ENCODE results near the gene DUSP22.

DUSP22 gene

DNA sequence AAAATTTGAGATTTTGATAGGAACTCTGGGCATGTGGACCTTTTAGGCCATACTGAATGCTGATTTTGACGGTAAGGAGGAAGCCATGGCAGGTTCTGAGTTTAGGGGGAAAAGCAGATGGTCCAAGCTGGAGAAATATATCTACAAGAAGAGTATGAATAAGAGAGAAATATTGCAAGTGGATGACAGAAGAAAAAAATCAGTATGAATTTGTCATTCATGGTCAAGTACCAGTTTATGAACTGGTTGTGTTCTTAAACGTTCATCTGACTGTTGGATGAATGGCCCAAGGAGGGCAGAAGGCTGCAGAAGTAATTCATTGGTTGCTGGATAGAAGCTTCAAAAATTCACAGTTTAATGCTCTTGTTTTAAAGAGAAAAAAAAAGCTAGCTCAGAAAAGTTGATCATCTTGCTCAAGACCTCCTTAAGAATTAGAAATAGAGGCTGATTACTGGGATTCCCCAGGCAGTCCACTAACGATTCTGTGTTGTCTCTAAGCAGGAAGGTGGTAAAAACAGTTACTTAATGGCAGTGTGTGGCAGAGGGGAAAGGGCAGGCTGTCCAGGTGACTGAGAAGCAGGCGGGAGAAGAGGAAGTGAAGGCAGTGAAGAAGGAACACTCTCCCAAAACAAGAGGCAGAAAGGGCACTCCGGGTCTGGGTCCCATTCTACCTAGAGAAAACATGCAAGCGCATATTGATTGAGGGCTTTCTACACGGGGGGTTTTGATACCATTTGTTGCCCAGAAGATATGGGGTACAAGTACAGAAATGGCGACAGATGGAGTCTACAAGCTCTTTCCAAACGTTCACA is 2.0 kb upstream of the DUSP22 start:
- Histone ChIP-seq H4K8ac (ENCODE audit: low read depth, low read length) (no peak overlapping the region), H2BK15ac (replicated peaks; ENCODE audit: low read depth) (no peak overlapping the region), H3K4me1 (ENCODE audit: control insufficient read depth, low read depth, low read length) (no peaks in the 10 kb centered on the region), H3K4ac (ENCODE audit: low read depth, low read length) (no peak overlapping the region), H3K36me3 (ENCODE audit: control insufficient read depth, insufficient read depth, low read length) (no peaks in the 10 kb centered on the region), H2AK5ac (ENCODE audit: low read length) (no peak overlapping the region), H3K4me3 (ENCODE audit: low read length) (peak overlapping the region; percentile 5), H2BK5ac (ENCODE audit: low read length) (no peak overlapping the region), H3K18ac (ENCODE audit: low read length) (no peak overlapping the region), H3K79me1 (ENCODE audit: low read length) (peaks cover 2% of the 10 kb centered on the region), H4K5ac (ENCODE audit: low read length) (no peak overlapping the region), H3K27ac (ENCODE audit: low read depth, low read length) (no peak overlapping the region), H3K23ac (ENCODE audit: low read length) (no peak overlapping the region), H3K27me3 (ENCODE audit: insufficient read depth, low read length, poor library complexity) (no peaks in the 10 kb centered on the region), H2BK120ac (ENCODE audit: low read depth, low read length) (no peak overlapping the region), H3K4me2 (ENCODE audit: low read length) (no peak overlapping the region), H3K79me2 (ENCODE audit: control insufficient read depth, insufficient read depth, low read length) (no peaks in the 10 kb centered on the region), H3K9ac (ENCODE audit: low read length) (no peak overlapping the region), H3K56ac (ENCODE audit: low read length) (no peak overlapping the region)
- no CpG with 5 or more reads among the region's 9 CpGs for WGBS (ENCODE audit: extremely low coverage, insufficient coverage, low lambda C conversion rate)
- DNase-seq = no peak

DNA sequence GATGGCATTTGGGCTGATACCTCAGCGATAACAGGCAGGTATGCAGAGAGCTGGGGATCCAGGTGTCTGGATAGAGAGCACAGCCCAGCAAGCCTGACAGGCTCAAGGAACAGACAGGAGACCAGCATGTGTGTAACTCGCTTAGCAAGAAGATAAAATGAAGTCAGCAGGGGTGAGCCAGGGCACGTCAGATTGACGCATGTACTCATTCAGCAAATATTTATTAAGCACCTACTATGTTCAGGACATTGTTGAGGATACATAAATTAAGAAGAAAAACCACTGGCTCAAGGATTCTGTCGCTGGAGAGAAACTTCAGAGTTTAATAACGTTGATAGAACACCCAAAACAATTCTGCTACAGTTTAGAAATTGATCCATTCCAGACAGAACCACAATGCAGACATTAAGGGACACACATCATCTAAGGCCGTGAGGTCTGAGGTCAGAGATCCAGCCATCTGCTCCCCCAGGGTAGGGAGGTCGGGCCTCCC is 1.0 kb upstream of the DUSP22 start:
- Histone ChIP-seq H3K18ac (ENCODE audit: low read length) (no peak overlapping the region), H2BK5ac (ENCODE audit: low read length) (no peak overlapping the region), H3K4ac (ENCODE audit: low read depth, low read length) (peak overlapping the region; percentile 64), H2BK15ac (replicated peaks; ENCODE audit: low read depth) (no peak overlapping the region), H3K27ac (ENCODE audit: low read depth, low read length) (peak overlapping the region; percentile 52), H3K4me3 (ENCODE audit: low read length) (no peak overlapping the region), H2BK120ac (ENCODE audit: low read depth, low read length) (no peak overlapping the region), H4K5ac (ENCODE audit: low read length) (no peak overlapping the region), H3K4me1 (ENCODE audit: control insufficient read depth, low read depth, low read length) (no peaks in the 10 kb centered on the region), H3K36me3 (ENCODE audit: control insufficient read depth, insufficient read depth, low read length) (no peaks in the 10 kb centered on the region), H3K56ac (ENCODE audit: low read length) (peak overlapping the region; percentile 83), H2AK5ac (ENCODE audit: low read length) (no peak overlapping the region), H4K8ac (ENCODE audit: low read depth, low read length) (peak overlapping the region; percentile 89), H3K79me1 (ENCODE audit: low read length) (peaks cover 3% of the 10 kb centered on the region), H3K4me2 (ENCODE audit: low read length) (peak overlapping the region; percentile 50), H3K27me3 (ENCODE audit: insufficient read depth, low read length, poor library complexity) (no peaks in the 10 kb centered on the region), H3K79me2 (ENCODE audit: control insufficient read depth, insufficient read depth, low read length) (no peaks in the 10 kb centered on the region), H3K23ac (ENCODE audit: low read length) (no peak overlapping the region), H3K9ac (ENCODE audit: low read length) (peak overlapping the region; percentile 79)
- no CpG with 5 or more reads among the region's 8 CpGs for WGBS (ENCODE audit: extremely low coverage, insufficient coverage, low lambda C conversion rate)
- DNase-seq = peak; percentile 28

DNA sequence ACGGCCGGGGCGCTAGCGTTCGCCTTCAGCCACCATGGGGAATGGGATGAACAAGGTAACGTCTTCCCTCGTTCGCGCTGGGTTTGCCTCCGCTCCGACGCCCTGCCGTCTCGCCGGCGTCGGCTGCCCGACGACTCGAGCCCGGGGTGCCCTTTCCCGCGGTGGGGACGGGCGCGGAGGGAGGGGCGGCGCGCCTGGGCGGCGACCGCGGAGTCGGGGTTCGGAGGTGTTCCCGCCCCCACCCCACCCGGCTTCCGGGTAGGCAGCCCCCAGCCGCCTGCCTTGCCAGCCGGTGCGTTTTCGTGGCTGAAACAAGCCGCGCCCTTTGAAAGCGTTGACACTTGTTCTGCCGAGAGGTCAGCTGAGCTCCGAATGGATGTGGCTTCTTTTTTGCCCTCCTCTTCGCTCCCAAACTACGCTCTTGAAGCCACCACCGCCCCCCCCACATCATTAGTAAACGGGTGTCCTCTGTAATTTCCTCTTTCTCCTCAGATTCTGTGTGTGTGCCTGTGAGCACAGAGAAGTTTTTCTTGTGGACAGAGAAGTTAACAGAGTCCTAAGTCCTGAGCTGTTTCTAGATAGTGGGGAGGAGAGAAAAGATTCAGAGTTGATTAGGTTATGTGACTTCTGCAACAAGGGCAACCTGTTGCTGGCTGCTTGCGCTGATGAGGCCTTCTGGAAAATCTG is 362 bp downstream of the DUSP22 start:
- H2AK5ac ChIP-seq (ENCODE audit: low read length) = no peak overlapping the region
- H2BK5ac ChIP-seq (ENCODE audit: low read length) = no peak overlapping the region
- H4K5ac ChIP-seq (ENCODE audit: low read length) = no peak overlapping the region
- no peak overlapping the region for H3K23ac ChIP-seq (ENCODE audit: low read length)
- H3K4me2 ChIP-seq (ENCODE audit: low read length) = peak overlapping the region; percentile 26
- H3K56ac ChIP-seq (ENCODE audit: low read length) = peak overlapping the region; percentile 79
- no peaks in the 10 kb centered on the region for H3K4me1 ChIP-seq (ENCODE audit: control insufficient read depth, low read depth, low read length)
- WGBS (ENCODE audit: extremely low coverage, insufficient coverage, low lambda C conversion rate) = no CpG with 5 or more reads among the region's 52 CpGs
- no peak overlapping the region for H3K18ac ChIP-seq (ENCODE audit: low read length)
- no peak overlapping the region for H2BK120ac ChIP-seq (ENCODE audit: low read depth, low read length)
- peak overlapping the region; percentile 67 for H3K27ac ChIP-seq (ENCODE audit: low read depth, low read length)
- peak overlapping the region; percentile 52 for H3K4me3 ChIP-seq (ENCODE audit: low read length)
- peaks cover 7% of the 10 kb centered on the region for H3K79me1 ChIP-seq (ENCODE audit: low read length)
- no peak overlapping the region for H3K4ac ChIP-seq (ENCODE audit: low read depth, low read length)
- peak; percentile 62 for DNase-seq
- H3K79me2 ChIP-seq (ENCODE audit: control insufficient read depth, insufficient read depth, low read length) = peaks cover 2% of the 10 kb centered on the region
- no peaks in the 10 kb centered on the region for H3K36me3 ChIP-seq (ENCODE audit: control insufficient read depth, insufficient read depth, low read length)
- no peak overlapping the region for H4K8ac ChIP-seq (ENCODE audit: low read depth, low read length)
- H3K27me3 ChIP-seq (ENCODE audit: insufficient read depth, low read length, poor library complexity) = no peaks in the 10 kb centered on the region
- peak overlapping the region; percentile 77 for H3K9ac ChIP-seq (ENCODE audit: low read length)
- H2BK15ac ChIP-seq (replicated peaks; ENCODE audit: low read depth) = no peak overlapping the region

DNA sequence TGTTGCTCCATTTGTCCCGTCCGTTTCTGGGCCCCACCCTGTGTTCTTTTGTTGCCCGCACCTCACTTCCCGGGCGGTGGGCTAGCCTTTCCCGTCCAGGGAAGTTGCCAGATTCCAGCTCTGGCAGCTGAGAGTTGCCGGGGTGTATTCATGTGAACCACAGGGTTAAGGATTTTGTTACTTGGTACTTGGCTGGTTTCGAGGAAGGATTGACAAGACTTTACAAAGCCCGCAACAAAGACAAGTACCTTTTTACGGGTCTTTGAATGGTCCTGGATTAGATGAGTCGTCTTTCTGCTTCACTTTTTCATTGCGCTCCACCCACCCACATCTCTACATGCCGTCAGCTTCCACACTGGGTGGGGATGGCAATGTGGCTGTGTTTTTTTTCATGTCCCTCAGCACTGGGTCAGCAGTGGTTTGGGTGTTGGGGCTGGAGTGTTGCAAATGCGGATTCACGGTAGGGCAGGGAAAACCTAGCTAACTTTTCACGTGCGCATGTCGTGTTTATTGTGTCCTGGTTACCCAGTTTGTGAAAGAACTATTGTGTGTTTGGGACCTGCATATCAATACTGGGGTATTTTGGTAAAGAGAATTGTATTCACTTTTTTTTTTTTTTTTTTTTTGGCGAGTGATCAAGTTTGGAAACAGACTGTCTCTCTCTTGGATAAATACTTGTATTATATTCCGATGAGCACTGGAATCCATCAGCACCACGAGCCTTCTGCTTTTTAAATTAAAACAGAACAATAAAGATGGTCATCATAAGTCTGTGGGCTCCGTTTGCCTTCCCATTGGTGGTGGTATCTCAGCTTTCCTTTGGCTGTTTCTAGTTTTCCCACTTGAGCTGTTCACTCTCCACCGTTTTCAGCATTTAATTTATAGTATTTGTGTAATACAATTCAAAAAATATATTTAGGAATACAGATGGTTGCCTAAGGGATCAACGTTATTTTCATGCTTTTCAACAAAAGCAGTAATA is 1.2 kb downstream of the DUSP22 start:
- Histone ChIP-seq H3K18ac (ENCODE audit: low read length) (no peak overlapping the region), H3K56ac (ENCODE audit: low read length) (peak overlapping the region; percentile 79), H3K9ac (ENCODE audit: low read length) (peak overlapping the region; percentile 77), H3K79me1 (ENCODE audit: low read length) (peaks cover 9% of the 10 kb centered on the region), H2BK5ac (ENCODE audit: low read length) (no peak overlapping the region), H3K4me3 (ENCODE audit: low read length) (peak overlapping the region; percentile 52), H3K36me3 (ENCODE audit: control insufficient read depth, insufficient read depth, low read length) (no peaks in the 10 kb centered on the region), H3K27me3 (ENCODE audit: insufficient read depth, low read length, poor library complexity) (no peaks in the 10 kb centered on the region), H3K4ac (ENCODE audit: low read depth, low read length) (no peak overlapping the region), H4K5ac (ENCODE audit: low read length) (no peak overlapping the region), H3K4me2 (ENCODE audit: low read length) (peak overlapping the region; percentile 26), H2BK15ac (replicated peaks; ENCODE audit: low read depth) (no peak overlapping the region), H3K23ac (ENCODE audit: low read length) (no peak overlapping the region), H2BK120ac (ENCODE audit: low read depth, low read length) (no peak overlapping the region), H3K79me2 (ENCODE audit: control insufficient read depth, insufficient read depth, low read length) (peaks cover 2% of the 10 kb centered on the region), H3K27ac (ENCODE audit: low read depth, low read length) (no peak overlapping the region), H2AK5ac (ENCODE audit: low read length) (no peak overlapping the region), H3K4me1 (ENCODE audit: control insufficient read depth, low read depth, low read length) (no peaks in the 10 kb centered on the region), H4K8ac (ENCODE audit: low read depth, low read length) (no peak overlapping the region)
- no CpG with 5 or more reads among the region's 24 CpGs for WGBS (ENCODE audit: extremely low coverage, insufficient coverage, low lambda C conversion rate)
- DNase-seq = peak; percentile 41

DNA sequence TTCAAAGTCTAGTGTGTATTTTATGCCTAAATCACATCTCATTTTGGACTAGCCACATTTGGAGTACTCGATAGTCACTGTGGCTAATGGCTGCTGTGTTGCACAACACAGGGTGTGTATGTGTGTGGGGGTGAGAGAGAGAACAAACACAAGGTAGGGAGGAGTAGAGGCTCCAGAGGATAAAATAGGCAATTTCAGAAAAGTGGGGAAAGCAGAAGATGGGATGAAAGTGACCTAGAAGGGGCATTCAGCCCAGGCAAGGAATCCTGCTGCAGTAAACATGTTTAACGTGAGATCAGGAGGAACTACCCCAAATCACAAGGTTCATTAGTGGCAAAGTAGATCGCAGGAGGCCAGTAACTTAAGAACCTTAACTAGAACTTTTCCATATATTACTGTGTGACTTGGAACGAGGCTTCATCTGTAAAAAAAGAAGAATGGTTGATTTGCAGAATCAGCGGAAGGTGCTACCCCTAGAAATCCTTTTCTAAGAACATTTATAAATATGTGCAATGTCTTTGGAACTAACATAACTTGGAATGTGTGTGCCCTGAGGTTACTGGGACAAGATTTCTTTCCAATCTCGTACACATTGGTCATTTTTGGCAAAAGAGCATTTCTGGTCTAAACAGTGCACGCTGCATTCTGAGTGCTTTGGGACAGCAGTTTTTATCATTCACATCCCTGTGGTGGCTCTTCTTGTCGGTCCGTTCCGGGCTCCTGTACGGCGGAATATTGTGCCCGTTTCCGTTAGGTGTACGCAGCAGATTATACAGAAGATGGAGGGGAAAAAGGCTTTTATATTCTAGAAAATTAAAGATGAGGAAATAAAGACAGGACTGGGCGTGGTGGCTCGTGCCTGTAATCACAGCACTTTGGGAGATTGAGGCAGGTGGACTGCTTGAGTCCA is 2.6 kb downstream of the DUSP22 start:
- no CpG with 5 or more reads among the region's 17 CpGs for WGBS (ENCODE audit: extremely low coverage, insufficient coverage, low lambda C conversion rate)
- no peak for DNase-seq
- H3K4me3 ChIP-seq (ENCODE audit: low read length) = peak overlapping the region; percentile 12
- H4K5ac ChIP-seq (ENCODE audit: low read length) = no peak overlapping the region
- H2AK5ac ChIP-seq (ENCODE audit: low read length) = no peak overlapping the region
- peaks cover 11% of the 10 kb centered on the region for H3K79me1 ChIP-seq (ENCODE audit: low read length)
- no peak overlapping the region for H3K23ac ChIP-seq (ENCODE audit: low read length)
- H3K56ac ChIP-seq (ENCODE audit: low read length) = no peak overlapping the region
- H3K9ac ChIP-seq (ENCODE audit: low read length) = no peak overlapping the region
- no peak overlapping the region for H4K8ac ChIP-seq (ENCODE audit: low read depth, low read length)
- H3K79me2 ChIP-seq (ENCODE audit: control insufficient read depth, insufficient read depth, low read length) = peaks cover 2% of the 10 kb centered on the region
- no peak overlapping the region for H2BK5ac ChIP-seq (ENCODE audit: low read length)
- H3K27ac ChIP-seq (ENCODE audit: low read depth, low read length) = no peak overlapping the region
- no peak overlapping the region for H3K4ac ChIP-seq (ENCODE audit: low read depth, low read length)
- no peaks in the 10 kb centered on the region for H3K4me1 ChIP-seq (ENCODE audit: control insufficient read depth, low read depth, low read length)
- no peak overlapping the region for H2BK15ac ChIP-seq (replicated peaks; ENCODE audit: low read depth)
- no peak overlapping the region for H3K18ac ChIP-seq (ENCODE audit: low read length)
- H2BK120ac ChIP-seq (ENCODE audit: low read depth, low read length) = no peak overlapping the region
- H3K27me3 ChIP-seq (ENCODE audit: insufficient read depth, low read length, poor library complexity) = no peaks in the 10 kb centered on the region
- no peak overlapping the region for H3K4me2 ChIP-seq (ENCODE audit: low read length)
- no peaks in the 10 kb centered on the region for H3K36me3 ChIP-seq (ENCODE audit: control insufficient read depth, insufficient read depth, low read length)

Data from mesendoderm (in vitro differentiated cells).